ENCODE measurements around the gene METTL13. TPM values are rescaled to one million over a fixed set of nuclear protein-coding genes. Genes with fewer than 3 reads are reported as not detected.

The METTL13 gene
- total and polyA plus RNA-seq, 2 of the 8 experiments (the other 6 are each of a cell fraction or from before 2014, with no cell fraction given) = 38.1 to 66.3 TPM

DNA sequence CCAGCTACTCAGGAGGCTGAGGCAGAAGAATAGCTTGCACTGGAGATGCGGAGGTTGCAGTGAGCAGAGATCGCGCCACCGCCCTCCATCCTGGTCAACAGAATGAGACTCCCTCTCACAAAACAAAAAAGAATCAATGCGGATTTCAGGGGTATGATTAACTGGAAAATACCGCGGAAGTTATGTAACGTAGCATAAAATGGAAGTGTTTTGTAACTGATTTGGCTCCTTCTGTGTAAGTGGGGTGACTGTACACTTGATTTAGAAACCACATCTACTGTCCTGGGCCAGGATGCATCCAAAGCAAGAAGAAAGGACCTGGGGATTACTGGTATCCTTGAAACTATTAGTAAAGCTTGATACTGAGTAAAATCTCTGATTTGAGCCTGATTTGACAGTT, 36.5 kb upstream of the METTL13 start:
- H3K14ac ChIP-seq (ENCODE audit: insufficient read length) = no peak overlapping the region
- H4K5ac ChIP-seq (ENCODE audit: insufficient read length, low read depth, low read length) = no peak overlapping the region
- H3K27ac ChIP-seq (ENCODE audit: low read depth, low read length) = no peak overlapping the region
- H3K79me2 ChIP-seq (ENCODE audit: control insufficient read depth in 1 of 2, insufficient read depth in 2 of 2, low read length in 2 of 2) = peaks cover 0 to 10% of the 10 kb centered on the region in 2 experiments; a peak in 1 of 4 replicates
- H2AK5ac ChIP-seq (ENCODE audit: low read depth, low read length) = no peak overlapping the region
- peaks cover 5% of the 10 kb centered on the region for H3K23me2 ChIP-seq (ENCODE audit: low read depth, low read length)
- no peak overlapping the region for H2BK5ac ChIP-seq (ENCODE audit: low read depth, low read length)
- H2BK20ac ChIP-seq (ENCODE audit: low read length) = no peak overlapping the region
- no peak for FAIRE-seq
- H4K91ac ChIP-seq (replicated peaks; ENCODE audit: insufficient read length, low read length) = no peak overlapping the region
- no peak overlapping the region for H3K4me3 ChIP-seq (ENCODE audit: extremely low read depth in 1 of 4, insufficient read depth in 2 of 4, low read depth in 3 of 4, low read length in 4 of 4)
- H3K23ac ChIP-seq (ENCODE audit: insufficient read length) = no peak overlapping the region
- POLR2A ChIA-PET (ENCODE audit: partially characterized antibody) = no interaction called here
- H4K8ac ChIP-seq (ENCODE audit: extremely low read depth, insufficient read depth, low read length) = no peak overlapping the region; the same call in 1 of the 2 replicates
- H3K56ac ChIP-seq (replicated peaks; ENCODE audit: insufficient read length, low read depth, low read length) = no peak overlapping the region
- H3K9me3 ChIP-seq (ENCODE audit: insufficient read depth in 2 of 2, low read depth in 1 of 2, low read length in 1 of 2) = no peaks in the 10 kb centered on the region
- CTCF ChIA-PET (ENCODE audit: partially characterized antibody) = interaction anchor here (1.1 to 2.3 kb wide), 2 partner anchors 32 to 99 kb away, joined by 3 to 13 read pairs; no protein-coding TSS in a partner anchor
- H3K4ac ChIP-seq (replicated peaks; ENCODE audit: insufficient read length, low read depth, low read length) = no peak overlapping the region
- no peak overlapping the region for H2AFZ ChIP-seq (ENCODE audit: low read length)
- 92% methylated on average over 8 of the region's 8 CpGs; no CpG with 5 or more reads in 1 of the 2 experiments for WGBS, 2 experiments (ENCODE audit: extremely low coverage in 1 of 2, insufficient coverage in 1 of 2, insufficient read length in 1 of 2, insufficient replicate concordance in 2 of 2, low coverage in 1 of 2, low lambda C conversion rate in 2 of 2, missing lambda C conversion rate in 1 of 2)
- no peak overlapping the region for H3K18ac ChIP-seq (ENCODE audit: extremely low read depth, low read length)
- H3K4me1 ChIP-seq (replicated peaks in 1 of 4; ENCODE audit: control insufficient read depth in 3 of 4, insufficient read depth in 4 of 4, low read length in 3 of 4) = peaks cover 0 to 6% (median 1%) of the 10 kb centered on the region in 4 experiments; a peak in 3 of 7 replicates
- no peak overlapping the region for H2BK120ac ChIP-seq (replicated peaks; ENCODE audit: low read depth, low read length)
- no peaks in the 10 kb centered on the region for H3K79me1 ChIP-seq (ENCODE audit: low read depth, low read length)
- H2BK15ac ChIP-seq (ENCODE audit: low read length) = no peak overlapping the region
- no peak overlapping the region for H3K9ac ChIP-seq (replicated peaks in 1 of 4; ENCODE audit: extremely low read depth in 1 of 4, low read depth in 3 of 4, low read length in 3 of 4)
- H4K20me1 ChIP-seq (replicated peaks in 1 of 2; ENCODE audit: control insufficient read depth in 1 of 2, insufficient read depth in 2 of 2, low read length in 2 of 2) = no peaks in the 10 kb centered on the region
- H3K4me2 ChIP-seq (ENCODE audit: insufficient read depth in 1 of 2, low read depth in 2 of 2, low read length in 2 of 2) = no peak overlapping the region
- H3K36me3 ChIP-seq (ENCODE audit: control insufficient read depth in 2 of 4, insufficient read depth in 4 of 4, low read length in 3 of 4) = no peaks in the 10 kb centered on the region
- no peak for DNase-seq (ENCODE audit: low read depth in 1 of 2, low spot score in 2 of 2)
- no peak overlapping the region for H2BK12ac ChIP-seq (ENCODE audit: low read depth, low read length)
- no peaks in the 10 kb centered on the region for H3K27me3 ChIP-seq (replicated peaks in 1 of 4; ENCODE audit: control insufficient read depth in 3 of 4, extremely low read depth in 1 of 4, insufficient read depth in 3 of 4, low read length in 3 of 4)
- TF ChIP-seq CHD1 (IDR thresholded peaks at IDR 0.05; ENCODE audit: low read depth, low read length) (no peak), CHD2 (IDR thresholded peaks at IDR 0.05; ENCODE audit: low read length) (no peak), ZNF274 (IDR thresholded peaks at IDR 0.05; ENCODE audit: borderline replicate concordance, extremely low read depth, low read length) (no peak), SP2 (IDR thresholded peaks at IDR 0.05; ENCODE audit: low read length) (no peak), POLR2AphosphoS5 (IDR thresholded peaks at IDR 0.05; ENCODE audit: low read depth, low read length) (no peak), POLR2A (IDR thresholded peaks at IDR 0.05; ENCODE audit: control extremely low read depth in 1 of 2, low read depth in 2 of 2, low read length in 2 of 2) (no peak), SIX5 (IDR thresholded peaks at IDR 0.05; ENCODE audit: low read depth, low read length) (no peak), YY1 (IDR thresholded peaks at IDR 0.05; ENCODE audit: low read depth, low read length) (no peak)
- TF ChIP-seq, protein P1, sequence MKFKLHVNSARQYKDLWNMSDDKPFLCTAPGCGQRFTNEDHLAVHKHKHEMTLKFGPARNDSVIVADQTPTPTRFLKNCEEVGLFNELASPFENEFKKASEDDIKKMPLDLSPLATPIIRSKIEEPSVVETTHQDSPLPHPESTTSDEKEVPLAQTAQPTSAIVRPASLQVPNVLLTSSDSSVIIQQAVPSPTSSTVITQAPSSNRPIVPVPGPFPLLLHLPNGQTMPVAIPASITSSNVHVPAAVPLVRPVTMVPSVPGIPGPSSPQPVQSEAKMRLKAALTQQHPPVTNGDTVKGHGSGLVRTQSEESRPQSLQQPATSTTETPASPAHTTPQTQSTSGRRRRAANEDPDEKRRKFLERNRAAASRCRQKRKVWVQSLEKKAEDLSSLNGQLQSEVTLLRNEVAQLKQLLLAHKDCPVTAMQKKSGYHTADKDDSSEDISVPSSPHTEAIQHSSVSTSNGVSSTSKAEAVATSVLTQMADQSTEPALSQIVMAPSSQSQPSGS (IDR thresholded peaks at IDR 0.05; ENCODE audit: low read length) = no peak
